Measurements from ENCODE around the gene RAB12.
"Not testable (repeated sequence)": the region's sequence is repeated elsewhere in the genome, so short reads cannot be mapped to it uniquely, and the experiment has no call there.

RAB12 gene

DNA sequence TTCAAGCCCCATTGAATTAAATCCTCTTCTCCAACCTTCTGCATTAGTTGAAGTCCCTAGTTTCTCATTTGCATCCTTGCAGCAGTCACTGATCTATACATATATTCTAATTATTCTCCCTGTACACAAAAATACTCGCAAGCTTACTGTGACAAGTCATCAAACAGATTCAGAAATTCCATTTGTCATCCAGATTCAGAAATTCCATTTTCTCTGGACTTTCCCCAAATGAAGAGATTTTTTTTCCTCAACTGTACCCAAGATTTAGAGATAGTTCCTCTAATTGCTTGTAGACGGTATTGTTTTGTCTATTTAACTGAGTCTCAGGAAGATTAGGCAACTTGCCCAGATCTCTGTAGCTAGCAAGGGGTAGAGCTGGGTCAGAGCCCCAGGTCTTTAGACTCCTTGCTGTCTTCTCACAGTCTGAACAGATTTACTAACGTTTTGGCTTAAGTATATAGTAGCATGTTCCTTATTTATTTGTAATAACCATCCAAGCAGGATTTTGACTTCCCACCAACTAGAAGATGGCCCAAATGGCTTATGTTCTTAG, 34.2 kb downstream of the RAB12 start:
- in situ Hi-C loops (cut with MboI; ENCODE audit: low sequenced_read_pairs) = no loop called here

DNA sequence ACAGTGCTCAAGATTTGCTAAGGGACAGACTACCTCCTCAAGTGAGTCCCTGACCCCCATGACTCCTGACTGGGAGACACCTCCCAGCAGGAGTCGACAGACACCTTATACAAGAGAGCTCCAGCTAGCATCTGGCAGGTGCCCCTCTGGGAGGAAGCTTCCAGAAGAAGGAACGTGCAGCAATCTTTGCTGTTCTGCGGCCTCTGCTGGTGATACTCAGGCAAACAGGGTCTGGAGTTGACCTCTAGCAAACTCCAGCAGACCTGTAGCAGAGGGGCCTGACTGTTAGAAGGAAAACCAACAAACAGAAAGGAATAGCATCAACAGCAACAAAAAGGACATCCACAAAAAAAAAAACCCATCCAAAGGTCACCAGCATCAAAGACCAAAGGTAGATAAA, 38.1 kb downstream of the RAB12 start:
- in situ Hi-C loops (cut with MboI; ENCODE audit: low sequenced_read_pairs) = not testable (repeated sequence)

DNA sequence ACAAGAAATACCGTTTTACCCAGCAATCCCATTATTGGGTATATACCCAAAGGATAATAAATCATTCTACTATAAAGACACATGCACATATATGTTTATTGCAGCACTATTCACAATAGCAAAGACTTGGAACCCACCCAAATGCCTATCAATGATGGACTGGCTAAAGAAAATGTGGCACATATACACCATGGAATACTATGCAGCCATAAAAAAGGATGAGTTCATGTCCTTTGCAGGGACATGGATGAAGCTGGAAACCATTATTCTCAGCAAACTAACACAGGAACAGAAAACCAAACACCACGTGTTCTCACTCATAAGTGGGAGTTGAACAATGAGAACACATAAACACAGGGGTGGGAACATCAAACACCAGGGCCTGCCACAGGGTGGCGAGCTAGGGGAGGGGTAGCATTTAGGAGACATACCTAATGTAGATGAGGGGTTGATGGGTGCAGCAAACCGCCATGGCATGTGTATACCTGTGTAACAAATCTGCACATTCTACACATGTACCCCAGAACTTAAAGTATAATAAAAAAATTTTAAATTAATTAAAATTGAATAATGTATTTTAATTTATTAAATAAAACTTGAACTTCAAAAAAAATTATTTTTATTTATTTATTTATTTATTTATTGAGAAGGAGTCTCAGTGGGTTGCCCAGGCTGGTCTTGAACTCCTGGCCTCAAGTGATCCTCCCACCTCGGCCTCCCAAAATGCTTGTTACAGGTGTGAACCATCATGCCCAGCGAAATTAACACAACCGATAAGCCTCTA, 42.4 kb downstream of the RAB12 start:
- in situ Hi-C loops (cut with MboI; ENCODE audit: low sequenced_read_pairs) = not testable (repeated sequence)

DNA sequence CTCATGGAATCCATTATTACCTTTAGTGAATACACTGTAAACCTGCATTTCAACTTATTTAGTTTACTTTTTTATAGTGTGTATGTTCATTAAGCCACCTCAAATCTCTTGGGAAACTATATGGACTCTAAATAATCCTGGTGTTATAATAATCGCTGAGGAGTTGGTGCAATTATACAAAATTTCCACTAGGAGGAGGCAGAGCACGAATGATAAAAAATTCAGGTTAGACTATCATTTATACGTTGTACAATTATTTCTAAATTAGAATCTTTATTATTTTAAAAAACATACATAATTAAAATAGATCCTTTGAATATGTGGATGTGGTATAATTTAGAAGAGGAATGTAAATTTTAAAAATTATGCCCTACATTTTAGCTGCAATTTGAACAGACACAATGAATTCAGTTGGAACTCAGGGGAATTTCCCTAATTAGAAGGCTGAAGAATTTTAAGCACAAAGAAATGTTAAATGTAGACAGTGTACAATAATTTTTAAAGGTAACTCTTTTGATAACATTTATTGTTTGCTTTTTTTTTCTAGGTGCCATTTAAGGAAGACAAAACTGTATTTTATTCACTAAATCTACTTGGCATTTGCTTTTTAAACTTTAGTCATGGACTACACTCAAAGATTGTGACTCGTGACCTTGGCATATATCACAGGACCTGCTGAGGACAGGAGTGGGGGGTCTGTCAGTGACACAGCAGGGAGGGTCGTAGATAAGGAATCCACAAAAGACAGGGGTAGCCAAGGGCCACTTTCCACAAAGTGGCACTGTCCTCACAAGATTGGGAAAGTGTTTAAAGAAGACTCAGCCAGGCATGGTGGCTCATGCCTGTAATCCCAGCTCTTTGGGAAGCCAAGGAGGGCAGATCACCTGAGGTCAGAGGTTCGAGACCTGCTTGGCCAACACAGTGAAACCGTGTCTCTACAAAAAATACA, 45.5 kb downstream of the RAB12 start:
- in situ Hi-C loops (cut with MboI; ENCODE audit: low sequenced_read_pairs) = no loop called here

DNA sequence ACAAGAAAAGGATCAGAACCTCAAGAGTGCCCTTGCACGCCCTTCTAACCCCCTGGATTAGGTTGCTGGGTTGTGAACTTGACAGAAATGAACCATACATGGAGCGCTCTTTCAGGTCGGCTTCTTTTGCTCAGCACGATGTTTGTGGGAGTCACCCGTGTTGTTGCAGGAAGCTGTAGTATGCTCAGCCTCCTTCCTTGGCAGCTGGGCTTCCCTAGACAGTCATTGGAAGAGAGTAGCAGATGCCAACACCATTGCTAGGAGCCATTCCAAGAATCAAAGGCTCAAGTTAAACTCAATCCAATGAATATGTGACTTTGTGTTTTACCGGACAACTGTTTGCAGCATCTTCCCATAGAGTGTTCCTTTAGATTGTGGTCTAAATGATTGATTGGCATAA, 47.0 kb downstream of the RAB12 start:
- in situ Hi-C loops (cut with MboI; ENCODE audit: low sequenced_read_pairs) = no loop called here

DNA sequence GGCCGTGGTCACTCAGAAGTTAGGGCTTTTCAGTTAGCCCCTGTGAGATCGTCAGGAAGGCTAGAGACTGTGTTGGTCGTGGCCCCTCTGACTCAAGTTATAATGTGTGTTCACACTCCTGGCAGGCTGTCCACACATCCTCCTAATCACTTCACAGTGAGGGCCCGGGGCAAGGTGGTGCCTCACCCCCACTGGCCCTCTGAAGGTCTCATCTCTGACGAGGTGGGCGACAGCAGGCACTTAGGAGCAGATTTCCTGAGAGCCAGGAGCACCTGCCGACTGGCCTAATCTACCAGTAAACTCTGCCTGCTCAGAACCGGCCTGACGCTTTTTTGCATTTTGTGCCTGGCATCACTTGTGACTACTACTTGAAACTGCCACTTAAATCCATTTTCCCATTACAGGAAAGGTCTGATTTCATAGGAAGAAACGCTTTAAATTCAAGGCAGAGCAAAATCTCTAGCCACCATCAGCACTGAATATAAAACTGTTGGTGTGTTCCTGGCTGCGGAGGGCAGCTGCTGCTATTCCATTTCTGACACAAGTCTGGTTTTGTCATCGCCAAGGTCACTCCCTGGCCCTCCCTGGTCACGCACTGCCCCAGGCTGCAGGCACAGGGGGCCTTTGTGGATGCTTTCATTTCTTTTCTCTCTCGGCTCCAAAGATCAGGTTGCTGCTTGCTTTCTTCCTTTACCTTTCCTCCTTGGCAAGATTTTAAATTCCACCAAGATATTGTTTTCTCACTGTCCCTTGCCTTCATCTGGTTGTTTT, 48.0 kb downstream of the RAB12 start:
- in situ Hi-C loops (cut with MboI; ENCODE audit: low sequenced_read_pairs) = no loop called here

DNA sequence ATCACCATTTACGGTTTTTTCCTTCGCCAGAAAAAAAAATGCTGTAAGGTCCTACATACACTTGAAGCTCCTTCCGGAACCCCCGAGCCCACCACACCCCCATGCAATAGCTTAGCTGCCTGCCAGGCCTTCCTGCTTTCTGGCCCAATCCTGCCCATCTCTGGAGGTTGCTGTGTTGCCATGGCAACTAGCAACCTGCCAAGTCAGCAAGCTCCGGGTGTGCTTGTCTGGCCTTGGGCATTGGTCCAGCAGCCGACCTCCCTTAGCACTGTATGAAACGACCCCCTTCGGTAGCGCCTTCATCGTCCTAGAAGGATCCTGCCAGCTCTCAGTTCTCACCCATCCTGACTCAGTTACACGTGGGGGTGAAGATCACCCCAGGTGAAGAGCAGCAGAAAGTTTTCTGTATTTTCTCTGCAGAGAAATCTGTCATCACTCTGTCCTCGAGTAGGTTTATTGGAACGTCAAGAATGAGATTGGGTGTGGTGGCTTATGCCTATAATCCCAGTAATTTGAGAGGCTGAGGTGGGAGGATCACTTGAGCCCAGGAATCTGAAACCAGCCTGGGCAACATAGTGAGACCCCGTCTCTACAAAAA, 48.7 kb downstream of the RAB12 start:
- in situ Hi-C loops (cut with MboI; ENCODE audit: low sequenced_read_pairs) = no loop called here

DNA sequence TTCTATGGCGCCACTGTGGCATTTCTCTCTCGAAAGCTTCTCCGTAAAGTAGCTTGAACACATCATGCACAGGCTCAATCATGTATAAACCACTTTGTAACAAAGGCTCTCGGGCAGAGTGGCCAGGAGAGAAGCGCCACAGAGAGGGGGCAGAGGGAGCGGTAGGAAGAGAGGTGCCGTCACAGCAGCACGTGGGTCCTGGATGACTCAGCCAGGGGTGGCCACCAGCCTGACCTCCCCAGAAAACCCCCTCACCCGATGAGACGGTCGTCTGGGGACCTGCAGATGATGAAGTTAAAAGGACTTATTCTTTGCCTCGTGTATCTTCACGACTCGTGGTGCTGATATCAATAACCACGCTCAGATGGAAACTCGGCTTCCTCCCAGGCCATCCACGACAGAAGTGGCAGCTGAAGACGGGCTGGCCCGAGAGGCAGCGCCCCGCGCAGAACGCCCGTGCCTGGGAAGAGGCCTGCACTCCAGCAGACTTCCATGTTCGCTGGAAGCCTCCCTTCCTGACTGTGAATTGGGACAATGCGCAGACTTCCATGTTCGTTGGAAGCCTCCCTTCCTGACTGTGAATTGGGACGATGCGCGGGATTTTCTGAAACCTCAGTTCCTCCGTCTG, 49.7 kb downstream of the RAB12 start:
- in situ Hi-C loops (cut with MboI; ENCODE audit: low sequenced_read_pairs) = no loop called here

DNA sequence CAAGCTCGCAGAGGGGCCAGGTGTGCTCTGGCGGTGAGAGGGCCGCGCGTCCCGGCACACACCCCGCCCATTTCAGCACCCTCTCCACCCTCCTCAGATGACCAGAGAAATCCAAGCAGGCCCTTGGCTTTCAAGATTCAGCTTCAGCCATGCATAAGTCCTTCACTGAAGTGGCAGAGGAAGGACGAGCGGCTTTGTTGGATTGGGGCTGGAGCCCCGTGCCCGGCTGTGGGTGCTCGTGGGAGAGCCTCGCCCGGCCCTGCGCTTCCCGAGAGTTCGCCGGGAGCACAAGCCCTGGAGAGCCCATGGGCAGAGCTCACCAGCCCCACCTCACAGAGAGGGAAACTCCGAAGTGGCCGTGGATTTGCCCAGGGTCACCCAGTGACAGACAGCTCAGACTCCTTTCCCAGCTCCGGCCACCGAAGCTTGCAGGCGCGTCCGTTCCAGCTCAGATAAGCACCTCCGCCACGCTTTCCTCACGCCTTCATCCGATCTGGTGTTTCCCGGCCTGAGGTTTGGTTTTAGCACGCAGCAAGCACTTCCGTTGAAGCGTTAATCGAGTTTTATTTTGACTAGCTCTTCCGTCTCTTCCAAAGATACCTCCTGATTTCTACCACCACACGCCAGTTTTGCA, 50.5 kb downstream of the RAB12 start:
- in situ Hi-C loops (cut with MboI; ENCODE audit: low sequenced_read_pairs) = no loop called here

DNA sequence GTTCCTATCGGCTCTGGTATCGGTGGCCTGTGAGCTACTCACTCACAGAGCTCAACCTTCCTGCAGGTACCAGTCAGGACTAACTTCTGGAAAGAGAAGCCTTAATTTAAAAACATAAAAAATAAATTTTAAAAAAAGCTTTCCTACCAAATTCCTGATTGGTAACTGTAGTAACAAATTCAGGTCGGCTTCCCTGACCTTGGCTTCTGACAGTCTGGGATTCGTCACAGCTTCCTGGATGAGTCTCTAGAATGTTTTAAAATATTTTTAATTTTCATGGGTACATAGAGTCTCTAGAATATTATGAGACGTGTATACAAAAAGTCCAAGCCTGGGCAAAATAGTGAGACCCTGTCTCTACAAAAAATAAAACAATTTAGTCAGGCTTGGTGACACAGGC, 51.1 kb downstream of the RAB12 start:
- in situ Hi-C loops (cut with MboI; ENCODE audit: low sequenced_read_pairs) = no loop called here

DNA sequence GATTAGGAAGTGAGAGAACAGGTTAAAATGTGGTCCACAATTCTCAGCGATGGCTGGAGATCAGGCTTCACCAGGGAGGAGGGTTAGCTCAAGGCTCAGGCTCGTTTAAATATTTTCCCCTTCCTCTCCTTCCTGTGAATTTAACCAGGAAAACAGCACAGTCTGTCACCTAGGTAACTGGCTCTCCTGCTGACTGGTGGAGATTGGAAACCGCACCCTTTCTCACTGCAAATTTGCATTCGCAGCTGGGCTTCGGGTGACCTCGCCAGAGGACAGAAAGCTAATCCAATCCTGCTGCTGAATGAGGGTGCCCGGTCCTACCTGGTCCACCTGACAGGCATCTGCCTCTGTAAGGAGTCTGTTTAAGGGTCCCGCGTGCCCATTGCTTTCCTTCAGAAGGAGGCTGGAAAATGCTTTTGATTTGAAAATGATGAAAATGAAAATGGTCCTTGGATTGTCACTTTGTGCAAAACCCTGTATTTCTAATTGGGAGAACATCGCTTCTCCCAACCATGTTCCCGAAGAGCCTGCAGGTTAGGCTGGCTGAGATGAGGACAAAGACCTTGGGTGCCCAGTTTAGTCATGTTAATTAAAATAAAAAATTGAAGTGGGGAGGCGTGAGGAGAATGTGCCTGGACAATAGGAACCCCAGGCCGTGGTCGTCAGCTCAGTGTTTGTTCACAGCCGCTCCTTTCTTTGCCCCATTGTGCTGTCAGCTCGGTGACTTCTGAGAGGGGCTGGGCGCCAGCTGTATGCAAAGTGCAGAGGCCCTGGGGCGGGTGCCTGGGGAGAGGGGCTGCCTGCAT, 52.7 kb downstream of the RAB12 start:
- in situ Hi-C loops (cut with MboI; ENCODE audit: low sequenced_read_pairs) = no loop called here

DNA sequence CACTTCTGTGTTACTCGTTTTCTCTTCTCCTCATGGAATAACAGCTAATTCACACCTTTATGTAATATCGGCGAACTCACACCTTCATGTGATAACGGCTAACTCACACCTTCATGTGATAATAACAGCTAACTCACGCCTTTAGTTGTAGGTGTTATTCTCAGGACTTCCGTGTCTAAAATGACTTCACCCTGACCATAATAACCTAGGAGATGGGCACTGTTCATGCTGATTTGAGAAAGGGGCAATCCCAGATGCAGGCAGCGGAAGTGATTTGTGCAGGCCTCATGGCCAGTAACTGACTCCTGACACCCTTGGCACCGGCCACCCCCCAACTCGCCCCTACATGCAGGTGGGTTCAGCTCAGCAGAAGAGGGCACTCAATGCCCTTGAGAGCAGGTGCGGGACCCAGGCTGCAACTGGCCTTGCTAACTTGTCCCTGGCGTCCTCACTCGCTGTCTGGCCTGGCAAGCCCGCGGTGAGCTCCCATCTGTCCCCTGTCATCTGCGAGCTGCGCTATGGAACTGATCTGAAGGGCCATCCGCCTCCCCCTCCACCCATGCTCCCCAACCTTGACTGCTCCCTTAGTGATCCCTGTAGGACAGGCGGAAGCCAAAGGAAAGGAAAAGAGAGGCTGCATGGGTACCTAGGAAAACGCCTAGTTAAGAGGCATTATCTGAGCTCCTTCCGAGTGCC, 53.5 kb downstream of the RAB12 start:
- in situ Hi-C loops (cut with MboI; ENCODE audit: low sequenced_read_pairs) = no loop called here

DNA sequence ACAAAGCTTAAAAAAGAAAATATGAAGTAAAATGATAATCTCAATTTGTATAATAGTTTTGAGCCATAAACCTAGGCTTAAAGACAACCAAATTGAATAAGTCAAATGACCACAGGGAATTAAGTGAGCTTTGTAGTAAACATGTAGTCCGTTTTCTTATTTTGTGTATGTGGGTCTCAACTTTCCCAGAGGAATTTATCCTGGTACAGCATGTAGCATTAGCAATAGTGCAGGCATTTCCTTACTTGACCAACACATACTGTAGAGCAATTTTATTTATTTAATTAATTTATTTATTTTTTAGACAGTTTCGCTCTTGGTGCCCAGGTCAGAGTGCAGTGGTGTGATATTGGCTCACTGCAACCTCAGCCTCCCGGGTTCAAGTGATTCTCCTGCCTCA, 58.6 kb downstream of the RAB12 start:
- in situ Hi-C loops (cut with MboI; ENCODE audit: low sequenced_read_pairs) = no loop called here

DNA sequence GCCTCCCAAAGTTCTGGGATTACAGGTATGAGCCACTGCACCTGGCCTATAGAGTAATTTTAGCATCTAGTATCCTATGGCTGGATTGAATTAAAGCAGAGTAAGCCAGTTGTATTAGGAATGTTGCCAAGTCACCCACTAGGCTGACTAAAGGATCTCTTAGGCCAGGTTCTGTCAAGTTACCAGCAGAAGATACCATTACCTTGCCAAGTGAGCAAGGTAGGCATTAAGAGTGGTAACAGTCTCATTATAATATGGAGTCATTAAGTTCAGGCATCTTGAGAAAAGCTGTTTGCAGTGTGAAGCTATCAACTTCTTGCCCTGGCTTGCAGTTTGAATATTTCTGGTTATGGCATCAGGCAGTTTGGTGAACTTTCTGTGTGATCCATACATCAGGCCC, 59.1 kb downstream of the RAB12 start:
- in situ Hi-C loops (cut with MboI; ENCODE audit: low sequenced_read_pairs) = no loop called here

DNA sequence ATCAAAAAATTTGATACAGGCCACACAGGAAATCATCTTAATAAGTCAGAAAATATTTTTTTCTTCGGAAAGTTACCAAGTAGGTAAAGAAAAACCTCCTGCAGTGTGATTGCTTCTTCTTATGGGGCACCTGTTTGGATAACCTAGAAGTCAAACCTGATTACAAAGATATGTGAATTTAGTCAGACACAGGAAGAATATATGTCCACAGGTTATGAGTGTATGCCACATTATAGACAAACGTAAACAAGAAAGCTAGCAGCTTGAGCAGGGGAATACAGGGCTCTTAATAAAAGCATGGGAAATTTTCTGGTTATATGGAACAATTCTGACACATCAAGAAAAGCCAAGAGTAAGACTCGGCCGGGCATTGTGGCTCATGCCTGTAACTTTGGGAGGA, 60.3 kb downstream of the RAB12 start:
- in situ Hi-C loops (cut with MboI; ENCODE audit: low sequenced_read_pairs) = no loop called here

DNA sequence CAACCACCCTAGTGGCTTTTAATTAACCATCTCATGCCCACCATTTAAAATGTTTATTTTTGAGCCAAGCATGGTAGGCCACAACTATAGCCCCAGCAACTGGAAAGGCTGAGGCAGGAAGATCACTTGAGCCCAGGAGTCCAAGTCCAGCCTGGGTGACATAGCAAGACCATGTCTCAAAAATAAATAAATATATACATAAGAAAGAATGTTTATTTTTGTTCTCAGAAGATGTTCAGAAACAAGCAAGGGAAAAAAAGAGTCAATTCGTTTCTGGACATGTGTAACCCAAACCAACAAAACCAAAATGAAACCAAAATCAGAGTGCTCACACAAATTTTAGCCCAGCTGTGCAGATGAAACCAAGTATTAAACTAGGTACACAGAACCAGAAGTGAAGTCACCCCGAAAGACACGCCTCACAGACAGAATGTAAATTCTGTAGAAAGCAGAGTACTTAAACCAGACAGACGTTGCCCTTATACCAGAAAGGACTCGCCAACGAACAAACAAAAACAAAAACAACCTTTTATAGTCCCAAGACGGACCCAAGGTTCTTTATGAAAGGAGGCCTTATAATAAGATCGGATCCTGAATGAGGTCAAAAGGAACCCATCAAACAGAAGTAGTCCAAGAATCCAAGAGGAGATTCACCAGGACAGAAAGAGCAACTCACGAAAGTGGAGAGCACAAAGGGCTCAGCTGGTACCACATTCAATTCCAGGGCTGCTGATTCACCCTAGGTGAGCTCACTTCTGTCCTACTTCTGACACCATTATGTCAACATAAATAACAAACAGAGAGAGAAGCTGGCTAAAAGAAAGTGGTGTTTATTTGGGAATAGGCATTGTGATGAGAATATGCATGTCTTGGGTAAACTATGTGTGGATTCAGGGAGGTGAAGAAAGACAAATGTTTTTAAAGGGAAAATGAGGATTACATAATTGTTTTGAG, 64.3 kb downstream of the RAB12 start:
- in situ Hi-C loops (cut with MboI; ENCODE audit: low sequenced_read_pairs) = no loop called here

DNA sequence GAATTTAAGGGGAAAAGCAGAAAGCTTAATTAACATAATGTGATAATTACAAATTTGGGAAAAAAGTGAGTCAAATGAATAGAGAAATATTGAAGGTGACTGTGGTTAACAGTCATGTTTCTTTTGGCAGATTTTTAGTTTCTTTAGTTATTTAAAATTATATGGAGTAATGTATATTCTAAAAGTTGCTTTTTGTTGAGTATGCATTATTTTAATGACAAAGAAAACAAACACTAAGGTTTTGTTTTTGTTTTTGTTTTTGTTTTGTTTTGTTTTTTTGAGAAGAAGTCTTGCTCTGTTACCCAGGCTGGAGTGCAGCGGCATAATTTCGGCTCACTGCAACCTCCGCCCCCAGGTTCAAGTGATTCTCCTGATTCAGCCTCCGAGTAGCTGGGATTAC, 65.8 kb downstream of the RAB12 start:
- in situ Hi-C loops (cut with MboI; ENCODE audit: low sequenced_read_pairs) = no loop called here
